ENCODE measurements around the gene SYT8. TPM values are rescaled to one million over a fixed set of nuclear protein-coding genes. Genes with fewer than 3 reads are reported as not detected.

The SYT8 gene
- total RNA-seq, 1 experiment from 2014 or later, result 1.0 TPM

DNA sequence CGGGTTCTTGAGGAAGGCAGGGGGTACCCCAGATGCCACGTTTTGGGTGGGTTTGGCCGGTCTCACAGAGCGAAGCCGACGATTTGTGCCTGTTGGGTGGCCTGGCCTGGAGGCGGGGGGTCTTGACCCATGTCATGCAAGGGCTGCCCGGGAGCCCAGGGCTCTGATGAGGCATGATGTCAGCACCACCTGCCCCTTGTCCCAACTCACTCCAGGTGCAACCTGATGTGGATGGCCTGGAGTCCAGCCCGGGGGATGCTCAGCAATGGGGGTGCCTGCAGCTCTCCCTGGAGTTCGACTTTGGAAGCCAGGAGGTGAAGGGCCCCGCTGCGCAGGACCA is 851 bp downstream of the SYT8 start:
- Histone ChIP-seq H3K4me3 (replicated peaks in 1 of 2; ENCODE audit: low read depth in 1 of 2, low read length in 2 of 2) (no peak overlapping the region), H3K9me3 (ENCODE audit: control insufficient read depth in 1 of 2, insufficient read depth in 1 of 2, low read depth in 1 of 2, low read length in 2 of 2) (no peaks in the 10 kb centered on the region), H3K4me1 (ENCODE audit: control insufficient read depth in 1 of 2, insufficient read depth in 2 of 2, low read length in 2 of 2) (peaks cover 30 to 49% of the 10 kb centered on the region in 2 experiments), H2AFZ (ENCODE audit: low read depth, low read length, poor library complexity, severe bottlenecking) (no peak overlapping the region), H4K20me1 (ENCODE audit: insufficient read depth) (no peaks in the 10 kb centered on the region), H3K4me2 (ENCODE audit: low read length) (no peak overlapping the region), H3K9ac (ENCODE audit: low read length) (no peak overlapping the region), H3K27ac (ENCODE audit: low read depth, low read length) (no peak overlapping the region), H3K79me2 (ENCODE audit: insufficient read depth, low read length) (no peaks in the 10 kb centered on the region), H3K27me3 (ENCODE audit: insufficient read depth, low read length) (no peaks in the 10 kb centered on the region), H3K36me3 (ENCODE audit: control insufficient read depth in 1 of 2, insufficient read depth in 2 of 2, low read length in 2 of 2) (no peaks in the 10 kb centered on the region), H3K9me2 (ENCODE audit: insufficient read depth) (no peaks in the 10 kb centered on the region)
- no TSS peak for BruUV-seq (replicated peaks)
- ChIA-PET POLR2A (no interaction called here), RAD21 (ENCODE audit: low non-redundant PET in 1 of 2, low total read pairs in 2 of 2, uncharacterized antibody in 2 of 2, unreplicated experiment in 2 of 2) (no interaction called here), CTCF (interaction anchor here (1.2 to 5.0 kb wide), 5 partner anchors 11 to 315 kb away, joined by 5 to 65 read pairs (median 6); no protein-coding TSS in a partner anchor)
- TF ChIP-seq ZBTB33 (IDR thresholded peaks at IDR 0.05; ENCODE audit: extremely low read depth, insufficient replicate concordance, low read length) (no peak), JUND (IDR thresholded peaks at IDR 0.05) (no peak), EZH2 (IDR thresholded peaks at IDR 0.05) (no peak), ZNF274 (IDR thresholded peaks at IDR 0.05; ENCODE audit: low read depth, low read length) (no peak), CBX3 (IDR thresholded peaks at IDR 0.05; ENCODE audit: low read depth) (no peak), POLR2A (IDR thresholded peaks at IDR 0.05; ENCODE audit: borderline replicate concordance, extremely low read depth, insufficient read depth, insufficient read length) (no peak), YY1 (IDR thresholded peaks at IDR 0.05; ENCODE audit: extremely low read depth, insufficient replicate concordance, low read depth, low read length) (no peak), POLR2AphosphoS5 (IDR thresholded peaks at IDR 0.05; ENCODE audit: low read depth, low read length) (no peak), SIN3A (IDR thresholded peaks at IDR 0.05; ENCODE audit: low read depth) (no peak), SP1 (IDR thresholded peaks at IDR 0.05; ENCODE audit: low read depth) (no peak), SRF (IDR thresholded peaks at IDR 0.05; ENCODE audit: low read depth) (no peak), CTCF (IDR thresholded peaks at IDR 0.05 in 2 of 3, conservative IDR thresholded peaks at IDR 0.05 in 1 of 3; ENCODE audit: borderline replicate concordance in 1 of 3, insufficient read depth in 1 of 3, low read depth in 2 of 3, low read length in 2 of 3) (no peak), CEBPB (IDR thresholded peaks at IDR 0.05; ENCODE audit: low read depth) (no peak), EGR1 (IDR thresholded peaks at IDR 0.05; ENCODE audit: low read depth) (no peak), ELF1 (IDR thresholded peaks at IDR 0.05; ENCODE audit: borderline replicate concordance, low read depth) (no peak), RAD21 (IDR thresholded peaks at IDR 0.05; ENCODE audit: low read depth) (no peak)
- TF ChIP-seq, protein P1, sequence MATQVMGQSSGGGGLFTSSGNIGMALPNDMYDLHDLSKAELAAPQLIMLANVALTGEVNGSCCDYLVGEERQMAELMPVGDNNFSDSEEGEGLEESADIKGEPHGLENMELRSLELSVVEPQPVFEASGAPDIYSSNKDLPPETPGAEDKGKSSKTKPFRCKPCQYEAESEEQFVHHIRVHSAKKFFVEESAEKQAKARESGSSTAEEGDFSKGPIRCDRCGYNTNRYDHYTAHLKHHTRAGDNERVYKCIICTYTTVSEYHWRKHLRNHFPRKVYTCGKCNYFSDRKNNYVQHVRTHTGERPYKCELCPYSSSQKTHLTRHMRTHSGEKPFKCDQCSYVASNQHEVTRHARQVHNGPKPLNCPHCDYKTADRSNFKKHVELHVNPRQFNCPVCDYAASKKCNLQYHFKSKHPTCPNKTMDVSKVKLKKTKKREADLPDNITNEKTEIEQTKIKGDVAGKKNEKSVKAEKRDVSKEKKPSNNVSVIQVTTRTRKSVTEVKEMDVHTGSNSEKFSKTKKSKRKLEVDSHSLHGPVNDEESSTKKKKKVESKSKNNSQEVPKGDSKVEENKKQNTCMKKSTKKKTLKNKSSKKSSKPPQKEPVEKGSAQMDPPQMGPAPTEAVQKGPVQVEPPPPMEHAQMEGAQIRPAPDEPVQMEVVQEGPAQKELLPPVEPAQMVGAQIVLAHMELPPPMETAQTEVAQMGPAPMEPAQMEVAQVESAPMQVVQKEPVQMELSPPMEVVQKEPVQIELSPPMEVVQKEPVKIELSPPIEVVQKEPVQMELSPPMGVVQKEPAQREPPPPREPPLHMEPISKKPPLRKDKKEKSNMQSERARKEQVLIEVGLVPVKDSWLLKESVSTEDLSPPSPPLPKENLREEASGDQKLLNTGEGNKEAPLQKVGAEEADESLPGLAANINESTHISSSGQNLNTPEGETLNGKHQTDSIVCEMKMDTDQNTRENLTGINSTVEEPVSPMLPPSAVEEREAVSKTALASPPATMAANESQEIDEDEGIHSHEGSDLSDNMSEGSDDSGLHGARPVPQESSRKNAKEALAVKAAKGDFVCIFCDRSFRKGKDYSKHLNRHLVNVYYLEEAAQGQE (IDR thresholded peaks at IDR 0.05; ENCODE audit: low read depth), result no peak
- ATAC-seq (no peak), DNase-seq (ENCODE audit: low read depth, low spot score) (no peak)
- intact Hi-C loops (cut with micrococcal nuclease), result no loop called here
